Inflammatory macrophage treated with lipopolysaccharide for 1 hour (primary cell): ENCODE results near the gene GPR89B.
"Not testable (repeated sequence)": the region's sequence is repeated elsewhere in the genome, so short reads cannot be mapped to it uniquely, and the experiment has no call there.

Source experiments
- DNase-seq, 2 donors: peaks; one replicate each; pipeline ENCODE4 v3.0.0-alpha.2; 2020 to 2022

Gene GPR89B

DNA sequence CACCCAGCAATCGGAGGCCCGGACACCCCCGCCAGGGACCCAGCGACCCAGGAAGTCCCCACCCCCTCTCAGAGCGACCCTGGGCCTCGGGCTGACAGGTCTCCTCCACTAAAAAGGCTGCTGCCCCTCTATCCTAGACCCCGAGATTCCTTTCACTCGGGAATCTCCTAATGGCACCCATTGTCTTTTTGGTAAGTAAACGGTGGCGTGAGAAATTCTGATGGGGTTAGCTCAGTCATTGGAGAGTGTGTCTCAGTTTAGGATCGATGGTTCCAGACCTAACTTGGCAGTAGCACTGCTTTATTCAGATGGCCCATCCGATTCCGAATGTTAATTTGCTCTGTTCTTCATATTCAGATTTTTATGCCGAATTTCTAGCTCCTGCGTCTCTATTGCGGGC lies 104.9 kb downstream of the GPR89B start:
- DNase-seq: not testable (repeated sequence)

- DNase-seq: not testable (repeated sequence)
Measured at GRCh38 chr1:148037850-148038461, 109.7 kb downstream of the GPR89B start.

- peak; percentile 96 to 98 for DNase-seq
Measured at GRCh38 chr1:148038462-148039333, 110.5 kb downstream of the GPR89B start.
